SK-N-MC (cell line): ENCODE results near the gene MAML3.

Experiments
- EZH2 ChIP-seq: fragments of 200-600 bp; sonication (generic); IDR thresholded peaks from one replicate; pipeline ENCODE4 v1.6.1; 2017; ENCODE audit warnings: antibody characterized with exemption
- FOXP2 ChIP-seq: optimal IDR thresholded peaks from 2 replicates; pipeline ENCODE3; 2011; ENCODE audit warnings: mild to moderate bottlenecking, moderate library complexity; ENCODE audit not compliant: insufficient read depth; ENCODE audit errors: extremely low read length, control extremely low read depth
- POLR2AphosphoS5 ChIP-seq: IDR thresholded peaks from 2 replicates; pipeline ENCODE4 v1.6.1; 2012; ENCODE audit warnings: mild to moderate bottlenecking, low read depth, low read length, borderline replicate concordance

GRCh38 chr4:139762720-139763119 is 391.3 kb downstream of the MAML3 start:
- TF ChIP-seq POLR2AphosphoS5, result no peak
- no peak for TF ChIP-seq EZH2
- no peak for TF ChIP-seq FOXP2
